K562 (cell line): ENCODE results near the gene TRMT1. TPM values are rescaled to one million over a fixed set of nuclear protein-coding genes. Genes with fewer than 3 reads are reported as not detected.

Experiments
- C11orf30 ChIP-seq: fragments of 450-650 bp; IDR thresholded peaks from 2 replicates; pipeline ENCODE4 v1.6.1; 2016; ENCODE audit warnings: low read depth, mild to moderate bottlenecking
- CEBPZ ChIP-seq: fragments of 150-350 bp; IDR thresholded peaks from 2 replicates; pipeline ENCODE4 v1.6.1; 2014; ENCODE audit warnings: low read depth, mild to moderate bottlenecking, low read length, borderline replicate concordance
- CSDE1 ChIP-seq, 2 experiments: fragments of 450-650 bp; IDR thresholded peaks; 2 replicates each; pipeline ENCODE4 v1.6.1; 2016; ENCODE audit warnings: mild to moderate bottlenecking in 1 of 2
- ETV5 ChIP-seq: sonication (generic); formaldehyde crosslinking; IDR thresholded peaks from 2 replicates; pipeline ENCODE4 v1.4.0; 2020; ENCODE audit warnings: low read depth, mild to moderate bottlenecking, missing genetic modification reagents
- GABPA ChIP-seq: fragments of 200-800 bp; sonication (Bioruptor generic); conservative IDR thresholded peaks from 2 replicates; pipeline ENCODE4 v1.6.1; 2016; ENCODE audit warnings: low read depth, missing genetic modification characterization, missing compliant biosample characterization
- LEF1 ChIP-seq: fragments of 450-650 bp; IDR thresholded peaks from 2 replicates; pipeline ENCODE4 v1.6.1; 2016; ENCODE audit warnings: mild to moderate bottlenecking
- NCOA2 ChIP-seq, 2 experiments: fragments of 450-650 bp; IDR thresholded peaks; 2 replicates each; pipeline ENCODE4 v1.6.1; 2018; ENCODE audit warnings: mild to moderate bottlenecking in 2 of 2, moderate library complexity in 1 of 2; ENCODE audit not compliant: partially characterized antibody in 2 of 2
- POU5F1 ChIP-seq: fragments of 150-350 bp; IDR thresholded peaks from 2 replicates; pipeline ENCODE4 v1.6.1; 2014; ENCODE audit warnings: borderline replicate concordance, low read length, low read depth, mild to moderate bottlenecking; ENCODE audit not compliant: partially characterized antibody
- RBBP5 ChIP-seq: fragments of 200-600 bp; sonication (generic); IDR thresholded peaks from 2 replicates; pipeline ENCODE4 v1.6.1; 2012; ENCODE audit warnings: borderline replicate concordance, mild to moderate bottlenecking, low read length, control low read depth, inconsistent platforms; ENCODE audit not compliant: insufficient read depth, poor library complexity, severe bottlenecking
- RCOR1 ChIP-seq, 2 experiments: IDR thresholded peaks; 2 replicates each; pipeline ENCODE4 v1.6.1; 2012; ENCODE audit warnings: low read depth in 2 of 2, low read length in 2 of 2, borderline replicate concordance in 1 of 2, improper control_type of control experiment in 1 of 2
- RHOXF2B ChIP-seq: fragments of 250-450 bp; sonication (Bioruptor Pico); conservative IDR thresholded peaks from 2 replicates; pipeline ENCODE4 v1.5.1; 2021
- TAF7 ChIP-seq: fragments of 450-650 bp; IDR thresholded peaks from 2 replicates; pipeline ENCODE4 v1.6.1; 2016; ENCODE audit warnings: missing genetic modification characterization, missing compliant biosample characterization
- ZBTB12 ChIP-seq: fragments of 250-450 bp; sonication (Bioruptor Pico); IDR thresholded peaks from 2 replicates; pipeline ENCODE4 v1.4.0; 2020
- ZNF175 ChIP-seq: fragments of 200-800 bp; sonication (Bioruptor generic); IDR thresholded peaks from 2 replicates; pipeline ENCODE4 v1.6.1; 2016; ENCODE audit warnings: low read depth, mild to moderate bottlenecking, missing genetic modification characterization, missing compliant biosample characterization
- ZNF224 ChIP-seq: sonication (generic); formaldehyde crosslinking; IDR thresholded peaks from 2 replicates; pipeline ENCODE4 v1.8.0; 2022; ENCODE audit warnings: mild to moderate bottlenecking, missing genetic modification reagents
- polyA plus RNA-seq, 8 experiments: library from polyadenylated mRNA; depleted of rRNA in 4 of 8; stranded (reverse) in 5 of 8; unstranded in 3 of 8; fragments of >200 nt; fragmentation: Nextera tagmentation in 2 of 8; fragmentation: Illumina TruSeq in 1 of 8; extraction: Ambion mirVana in 2 of 8; extraction: Trizol in 1 of 8; gene quantifications; 2 replicates each; pipeline versions ENCODE4 v1.2.1 to v1.2.3, GENCODE V29; 2011 to 2014; ENCODE audit warnings: inconsistent platforms in 1 of 8, missing spikeins in 1 of 8
- total RNA-seq, 7 experiments: library from RNA; depleted of rRNA in 6 of 7; stranded (reverse); fragments of >200 nt in 6 of 7; fragmentation: Illumina TruSeq in 2 of 7; extraction: Trizol in 2 of 7; gene quantifications; 2 replicates each; pipeline versions ENCODE4 v1.2.1 to v1.2.3, GENCODE V29; 2011 to 2021; ENCODE audit warnings: low replicate concordance in 1 of 7
- TF ChIP-seq, protein P1 (sequence below): sonication (generic); formaldehyde crosslinking; IDR thresholded peaks from 2 replicates; pipeline ENCODE4 v1.8.0; 2022; ENCODE audit warnings: missing genetic modification reagents, mild to moderate bottlenecking, borderline replicate concordance
- TF ChIP-seq, protein P2 (sequence below): sonication (generic); formaldehyde crosslinking; IDR thresholded peaks from 2 replicates; pipeline ENCODE4 v1.8.0; 2022; ENCODE audit warnings: missing genetic modification reagents, mild to moderate bottlenecking, borderline replicate concordance
- TF ChIP-seq, protein P3 (sequence below): fragments of 250-450 bp; sonication (Bioruptor Pico); IDR thresholded peaks from 2 replicates; pipeline ENCODE4 v1.8.0; 2022; ENCODE audit warnings: inconsistent platforms, mild to moderate bottlenecking, moderate library complexity, borderline replicate concordance

The TRMT1 gene
- total and polyA plus RNA-seq, 9 of the 15 experiments (the other 6 are each of a cell fraction or from before 2014, with no cell fraction given) = 5.8 to 158 (median 54.3) TPM

- TF ChIP-seq, protein P1, sequence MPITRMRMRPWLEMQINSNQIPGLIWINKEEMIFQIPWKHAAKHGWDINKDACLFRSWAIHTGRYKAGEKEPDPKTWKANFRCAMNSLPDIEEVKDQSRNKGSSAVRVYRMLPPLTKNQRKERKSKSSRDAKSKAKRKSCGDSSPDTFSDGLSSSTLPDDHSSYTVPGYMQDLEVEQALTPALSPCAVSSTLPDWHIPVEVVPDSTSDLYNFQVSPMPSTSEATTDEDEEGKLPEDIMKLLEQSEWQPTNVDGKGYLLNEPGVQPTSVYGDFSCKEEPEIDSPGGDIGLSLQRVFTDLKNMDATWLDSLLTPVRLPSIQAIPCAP (CRISPR knock-in tag) = no peak
- TF ChIP-seq, protein P2, sequence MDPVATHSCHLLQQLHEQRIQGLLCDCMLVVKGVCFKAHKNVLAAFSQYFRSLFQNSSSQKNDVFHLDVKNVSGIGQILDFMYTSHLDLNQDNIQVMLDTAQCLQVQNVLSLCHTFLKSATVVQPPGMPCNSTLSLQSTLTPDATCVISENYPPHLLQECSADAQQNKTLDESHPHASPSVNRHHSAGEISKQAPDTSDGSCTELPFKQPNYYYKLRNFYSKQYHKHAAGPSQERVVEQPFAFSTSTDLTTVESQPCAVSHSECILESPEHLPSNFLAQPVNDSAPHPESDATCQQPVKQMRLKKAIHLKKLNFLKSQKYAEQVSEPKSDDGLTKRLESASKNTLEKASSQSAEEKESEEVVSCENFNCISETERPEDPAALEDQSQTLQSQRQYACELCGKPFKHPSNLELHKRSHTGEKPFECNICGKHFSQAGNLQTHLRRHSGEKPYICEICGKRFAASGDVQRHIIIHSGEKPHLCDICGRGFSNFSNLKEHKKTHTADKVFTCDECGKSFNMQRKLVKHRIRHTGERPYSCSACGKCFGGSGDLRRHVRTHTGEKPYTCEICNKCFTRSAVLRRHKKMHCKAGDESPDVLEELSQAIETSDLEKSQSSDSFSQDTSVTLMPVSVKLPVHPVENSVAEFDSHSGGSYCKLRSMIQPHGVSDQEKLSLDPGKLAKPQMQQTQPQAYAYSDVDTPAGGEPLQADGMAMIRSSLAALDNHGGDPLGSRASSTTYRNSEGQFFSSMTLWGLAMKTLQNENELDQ = no peak
- no peak for TF ChIP-seq ETV5
- peak in 1 of 2 experiments; percentile 61; a peak in 1 of 4 replicates for TF ChIP-seq RCOR1 (IDR thresholded peaks at IDR 0.05; ENCODE audit: borderline replicate concordance in 1 of 2, low read depth in 2 of 2, low read length in 2 of 2)
- no peak for TF ChIP-seq POU5F1
- TF ChIP-seq C11orf30 = no peak
- TF ChIP-seq RBBP5 = no peak
- no peak for TF ChIP-seq ZNF175
- TF ChIP-seq LEF1 = no peak
- no peak for TF ChIP-seq ZBTB12 (CRISPR knock-in tag)
- no peak for TF ChIP-seq CEBPZ
- no peak for TF ChIP-seq RHOXF2B (CRISPR knock-in tag)
- TF ChIP-seq ZNF224 (CRISPR knock-in tag) = no peak
- no peak for TF ChIP-seq GABPA (tag)
- no peak for TF ChIP-seq NCOA2 (IDR thresholded peaks at IDR 0.05; ENCODE audit: partially characterized antibody in 2 of 2)
- TF ChIP-seq CSDE1 (IDR thresholded peaks at IDR 0.05) = no peak
- TF ChIP-seq TAF7 (tag) = no peak
- TF ChIP-seq, protein P3, sequence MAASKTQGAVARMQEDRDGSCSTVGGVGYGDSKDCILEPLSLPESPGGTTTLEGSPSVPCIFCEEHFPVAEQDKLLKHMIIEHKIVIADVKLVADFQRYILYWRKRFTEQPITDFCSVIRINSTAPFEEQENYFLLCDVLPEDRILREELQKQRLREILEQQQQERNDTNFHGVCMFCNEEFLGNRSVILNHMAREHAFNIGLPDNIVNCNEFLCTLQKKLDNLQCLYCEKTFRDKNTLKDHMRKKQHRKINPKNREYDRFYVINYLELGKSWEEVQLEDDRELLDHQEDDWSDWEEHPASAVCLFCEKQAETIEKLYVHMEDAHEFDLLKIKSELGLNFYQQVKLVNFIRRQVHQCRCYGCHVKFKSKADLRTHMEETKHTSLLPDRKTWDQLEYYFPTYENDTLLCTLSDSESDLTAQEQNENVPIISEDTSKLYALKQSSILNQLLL (CRISPR knock-in tag) = no peak
Observed at GRCh38 chr19:13130886-13131490, 14.4 kb upstream of the TRMT1 start (continued).
